DMS53 treated with DMSO at 0.1 percent for 48 hours (cell line): ENCODE data around the gene MINDY4.

Experiments
- DNase-seq: peaks from one replicate; lab custom pipeline; 2025; ENCODE audit not compliant: unreplicated experiment; lab: John Stamatoyannopoulos, UW

Gene MINDY4

DNA sequence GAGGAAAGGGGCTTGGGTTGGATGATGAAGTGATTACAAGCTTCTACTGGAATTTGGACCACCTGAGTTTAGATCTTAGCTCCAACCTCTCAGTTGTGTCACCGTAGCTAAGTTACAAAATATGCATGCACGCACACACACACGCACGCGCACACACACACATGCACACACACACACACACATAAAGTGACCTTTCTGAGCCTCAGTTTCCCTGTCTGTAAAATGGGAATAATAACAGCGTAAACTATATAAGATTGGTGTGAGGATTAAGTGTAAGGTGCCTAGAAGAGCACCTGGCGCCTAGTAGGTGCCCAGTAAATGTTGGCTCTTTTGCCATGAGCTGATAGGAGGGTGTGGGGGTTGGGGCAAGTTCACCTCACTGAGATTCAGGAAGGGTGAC is 127.8 kb downstream of the MINDY4 start:
- DNase-seq, result no peak

DNA sequence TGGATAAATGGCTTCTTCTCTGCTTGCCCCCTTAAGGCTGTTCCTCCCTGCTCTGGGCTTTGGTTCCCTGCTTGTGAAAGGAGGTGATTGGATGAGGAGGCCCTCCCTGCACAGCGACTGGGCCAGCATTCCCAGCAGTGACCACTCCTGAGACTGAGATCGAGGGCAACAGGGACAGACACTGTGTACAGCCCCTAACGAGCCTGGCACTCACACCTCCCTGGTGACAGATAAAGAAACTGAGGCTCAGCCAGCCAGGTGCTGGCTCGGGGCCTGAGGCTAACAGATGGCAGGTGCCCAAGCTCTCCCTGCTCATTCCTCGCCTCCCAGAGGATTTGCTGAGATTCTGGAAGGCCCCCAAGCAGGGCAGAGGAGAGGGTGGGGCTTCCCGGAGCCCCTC is 128.4 kb downstream of the MINDY4 start:
- no peak for DNase-seq

DNA sequence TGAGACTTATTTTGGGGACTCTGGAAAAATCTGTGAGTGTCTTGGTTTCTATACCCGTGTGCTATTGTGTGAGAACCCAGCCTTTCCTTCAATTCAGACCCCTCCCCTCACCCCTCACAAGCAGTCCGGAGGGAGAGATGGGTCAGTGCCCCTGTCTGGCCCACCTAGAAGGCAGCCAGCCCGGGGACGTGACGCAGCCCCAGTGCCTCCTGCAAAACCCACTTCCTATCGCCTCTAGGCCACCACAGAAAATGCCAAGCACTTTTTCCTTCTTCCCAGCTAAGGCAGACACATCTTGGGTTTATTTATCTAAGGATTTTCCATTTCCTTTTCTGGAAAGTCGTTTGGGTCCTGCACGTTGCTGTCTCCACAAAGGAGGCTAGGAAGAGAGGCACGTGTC is 128.8 kb downstream of the MINDY4 start:
- DNase-seq, result no peak

DNA sequence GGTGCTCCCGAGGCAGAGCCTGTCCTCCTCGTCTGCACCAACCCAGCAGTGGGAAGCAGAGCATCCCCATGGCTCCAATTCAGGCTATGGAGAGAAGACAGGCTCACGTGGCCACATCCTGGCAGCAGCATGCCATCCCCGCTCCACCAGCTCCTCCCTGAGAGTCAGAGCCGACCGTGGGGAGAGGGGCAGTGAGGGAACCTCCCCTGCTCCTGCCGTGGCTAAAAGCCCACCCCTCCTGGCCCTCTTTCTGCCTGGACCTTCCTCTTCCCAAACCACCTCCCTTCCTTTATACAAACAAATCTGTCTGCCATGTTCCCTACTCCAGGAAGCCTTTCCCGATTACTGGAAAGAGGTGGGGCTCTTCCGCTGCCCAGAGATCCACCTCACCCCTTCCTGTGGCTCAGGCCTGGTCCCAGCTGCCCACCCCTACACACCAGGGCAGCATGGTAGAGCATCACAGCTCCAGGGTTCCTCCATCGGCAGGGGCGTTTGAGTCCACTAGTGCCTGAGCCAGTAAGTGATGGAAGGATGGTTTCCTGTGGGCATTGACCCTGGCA is 129.7 kb downstream of the MINDY4 start:
- DNase-seq, result no peak

DNA sequence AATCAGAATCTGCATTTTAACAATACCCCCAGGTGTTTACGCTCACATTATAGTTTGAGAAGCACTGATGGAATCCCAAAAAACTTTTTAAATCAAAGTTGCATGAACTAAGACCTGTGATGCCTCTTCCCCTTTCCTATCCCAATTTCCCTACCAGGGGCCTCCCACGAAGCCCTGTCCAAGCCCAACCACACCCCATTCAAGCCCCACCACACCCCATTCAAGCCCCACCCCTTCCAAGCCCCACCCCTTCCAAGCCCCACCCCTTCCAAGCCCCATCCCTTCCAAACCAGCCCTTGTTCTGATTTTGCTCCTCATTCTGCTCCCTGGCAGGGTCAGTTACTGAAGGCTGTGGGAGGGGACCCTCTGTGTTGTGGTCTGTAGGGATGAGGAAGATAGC is 130.6 kb downstream of the MINDY4 start:
- no peak for DNase-seq

DNA sequence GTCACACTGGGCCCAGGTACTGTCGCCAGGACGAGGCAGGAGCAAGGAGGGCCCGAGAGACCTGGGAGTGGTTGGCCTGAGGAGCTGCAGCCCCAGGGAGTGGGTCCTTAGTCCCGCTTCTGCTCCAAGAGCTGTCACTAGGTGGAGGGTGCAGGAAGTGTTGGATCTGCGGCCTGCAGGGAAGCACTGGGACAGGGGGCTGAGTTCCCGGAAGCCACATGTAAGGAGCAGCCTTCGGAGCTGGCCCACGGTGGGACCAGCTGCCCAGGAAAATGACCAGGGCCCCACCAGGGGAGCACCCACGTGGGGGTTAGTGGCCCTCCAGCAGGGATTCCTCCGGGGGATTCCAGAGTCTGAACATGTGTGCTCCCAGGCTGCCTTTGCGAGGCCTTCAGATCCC is 131.2 kb downstream of the MINDY4 start:
- DNase-seq, result no peak

DNA sequence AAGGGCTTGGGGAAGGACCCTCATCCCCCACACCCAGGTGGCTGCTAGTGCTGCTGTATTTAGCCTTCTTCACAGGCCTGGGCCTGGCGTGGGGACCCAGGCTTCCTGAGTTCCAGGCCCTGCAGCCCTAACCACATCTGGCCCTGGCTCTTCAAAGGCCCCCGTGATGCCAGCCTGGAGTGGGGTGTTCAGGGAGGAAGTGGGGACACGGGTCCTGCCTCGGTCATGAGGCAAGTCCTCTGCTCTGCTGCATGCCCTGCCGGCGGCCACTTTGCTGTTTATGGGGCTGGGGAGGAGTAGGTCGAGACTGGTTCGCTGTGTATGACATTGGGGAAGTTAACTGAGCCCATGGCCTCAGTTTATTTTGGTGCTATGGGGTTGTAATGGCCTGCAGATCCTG is 131.9 kb downstream of the MINDY4 start:
- no peak for DNase-seq

DNA sequence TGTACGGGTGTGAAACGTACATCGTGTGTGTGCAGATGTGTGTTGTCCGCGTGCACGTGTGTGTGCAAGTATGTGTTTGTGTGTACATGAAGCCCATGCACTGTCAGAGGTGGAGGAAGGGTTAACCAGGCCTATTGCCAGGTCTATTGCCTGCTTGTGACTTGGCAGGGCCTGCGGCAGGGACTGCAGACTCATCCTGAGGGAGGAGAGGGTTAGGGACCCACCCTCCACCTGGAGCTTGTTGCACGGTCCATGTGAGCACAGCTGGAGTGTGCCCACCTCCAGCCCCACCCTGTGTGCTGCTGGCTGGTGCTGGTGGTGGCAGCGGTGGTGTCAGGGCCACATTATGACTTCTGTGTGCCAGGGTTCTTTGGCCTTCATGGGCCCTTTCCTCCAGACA is 133.3 kb downstream of the MINDY4 start:
- no peak for DNase-seq

DNA sequence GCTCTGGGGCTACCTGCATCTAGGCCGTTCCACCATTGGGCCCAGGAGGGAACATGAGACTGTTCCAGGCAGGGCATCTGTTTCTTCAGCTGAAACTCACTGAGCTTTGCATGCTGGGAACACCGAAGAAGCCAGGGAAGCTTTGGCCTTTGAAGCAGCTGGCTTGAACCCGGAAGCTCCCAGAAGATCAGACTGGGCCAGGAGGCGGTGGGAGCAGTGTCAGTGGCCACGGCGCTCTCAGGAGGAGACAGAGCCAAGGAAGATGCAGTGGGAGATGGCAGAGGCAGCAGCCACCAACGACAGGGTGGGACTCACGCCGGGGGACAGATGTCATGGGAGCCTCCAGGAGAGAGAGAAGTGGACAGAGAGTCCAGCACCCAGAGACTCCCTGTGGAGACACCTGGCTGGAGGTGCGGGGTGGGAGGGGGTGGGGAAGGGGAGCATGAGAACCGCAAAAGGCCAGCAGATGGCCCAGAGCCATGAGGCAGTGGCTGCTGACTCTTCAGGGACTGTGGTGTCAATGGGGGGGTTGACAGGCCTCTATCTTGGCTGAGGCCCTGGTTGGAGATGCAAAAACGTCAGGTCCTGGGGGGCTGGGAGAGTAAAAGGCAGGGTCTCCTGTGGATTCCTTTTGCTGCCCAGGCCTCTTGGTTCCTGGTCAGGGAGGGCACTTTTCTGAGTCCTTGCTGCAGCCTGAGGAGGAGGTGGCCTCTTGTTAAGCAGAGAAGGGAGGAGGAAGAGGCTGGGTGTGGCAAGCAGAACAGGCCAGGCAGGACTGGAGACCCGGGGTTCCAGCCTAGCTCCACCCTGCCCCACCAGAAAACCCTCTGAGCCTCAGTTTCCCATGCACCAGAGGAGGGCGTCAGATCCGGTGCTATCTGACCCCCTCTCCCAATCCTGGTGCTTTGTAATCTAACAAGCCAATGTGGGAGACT is 134.1 kb downstream of the MINDY4 start:
- DNase-seq, result no peak

DNA sequence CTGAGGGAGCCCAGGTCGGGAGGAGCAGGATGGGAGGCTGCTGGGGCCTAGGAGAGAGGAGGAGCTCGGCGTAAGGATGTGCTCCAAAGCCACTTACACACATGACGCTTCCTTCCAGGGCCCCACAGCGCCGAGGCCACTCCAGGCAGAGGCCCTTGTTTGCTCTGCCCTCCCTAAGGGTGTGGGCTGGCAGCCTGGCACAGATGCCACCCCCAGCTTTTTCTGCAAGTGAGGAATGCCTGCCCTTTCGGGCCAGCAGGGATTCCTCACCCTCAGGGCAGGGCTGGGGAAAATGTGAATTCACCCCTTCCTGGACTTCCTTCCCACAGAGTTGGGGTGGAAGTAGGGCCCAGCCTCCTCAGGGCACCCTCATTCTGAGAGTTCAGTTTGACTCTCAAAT is 134.8 kb downstream of the MINDY4 start:
- no peak for DNase-seq

DNA sequence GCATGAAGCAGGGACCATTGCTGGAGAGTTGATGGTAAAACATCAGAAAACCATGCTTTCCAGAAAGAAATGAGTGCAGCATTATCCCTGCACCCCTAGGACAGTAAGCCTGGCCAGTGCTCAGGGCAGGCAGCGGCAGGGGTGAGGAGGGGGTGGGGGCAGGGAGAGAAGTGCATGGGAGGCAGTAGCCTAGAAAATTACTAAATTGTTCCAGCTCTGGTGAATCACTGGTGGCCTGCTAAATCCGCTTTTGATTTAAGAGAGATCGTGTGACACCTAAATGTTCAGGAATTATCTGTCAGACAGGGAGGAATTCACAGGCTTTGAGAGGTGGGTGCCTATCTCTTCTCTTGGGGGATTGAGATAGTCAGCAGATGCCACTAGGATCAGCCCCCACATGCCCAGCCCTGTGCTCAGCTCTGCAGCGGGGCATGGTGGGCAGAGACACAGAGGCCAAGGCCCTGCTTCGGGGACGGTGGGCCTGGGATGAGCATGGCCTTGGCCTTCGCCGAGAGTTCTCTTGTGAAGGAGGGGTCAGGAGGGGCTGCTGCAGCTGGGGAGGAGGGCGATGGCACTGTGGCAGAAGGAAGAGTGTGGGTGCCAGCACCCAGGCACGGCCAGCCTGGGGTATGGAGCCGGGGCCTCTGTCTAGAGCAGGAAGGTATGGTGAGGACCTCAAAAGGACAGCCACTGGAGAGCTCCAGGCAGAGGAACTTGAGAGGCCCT is 135.5 kb downstream of the MINDY4 start:
- no peak for DNase-seq

DNA sequence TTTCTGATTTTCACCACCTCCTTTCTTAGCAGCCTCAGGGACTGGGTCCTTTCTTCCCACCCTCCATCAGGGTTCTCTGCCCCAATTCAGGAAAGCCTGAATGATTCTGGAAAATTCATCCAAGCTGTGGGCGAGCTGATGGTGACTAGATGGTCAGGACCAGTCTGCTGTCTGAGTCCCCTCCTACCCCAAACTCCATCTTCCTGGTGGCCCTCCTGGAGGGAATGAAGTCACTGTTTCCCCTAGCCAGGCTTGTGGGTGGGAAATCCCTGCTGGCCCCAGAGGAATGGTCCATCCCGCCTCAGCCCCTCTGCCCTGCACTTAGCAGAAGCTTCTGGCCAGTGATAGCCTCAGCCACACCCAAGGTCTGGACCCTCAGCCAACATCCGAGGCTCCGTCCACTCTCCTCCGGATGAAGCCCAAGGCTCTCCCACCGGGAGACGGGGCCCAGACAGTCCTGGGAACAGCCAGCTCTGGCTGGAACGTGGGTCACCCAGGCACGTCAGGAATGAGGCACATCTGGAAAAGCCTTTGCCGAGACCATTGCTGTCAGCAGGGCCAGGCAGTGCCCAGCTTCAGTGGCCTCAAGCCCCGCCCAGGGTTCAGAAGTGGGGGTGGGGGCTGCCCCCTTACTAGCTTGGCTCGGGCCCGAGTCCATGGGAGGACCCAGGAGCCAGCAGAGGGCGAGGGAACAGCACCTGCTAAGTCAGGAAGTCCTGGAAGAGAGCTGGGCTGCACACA is 136.5 kb downstream of the MINDY4 start:
- DNase-seq, result no peak

DNA sequence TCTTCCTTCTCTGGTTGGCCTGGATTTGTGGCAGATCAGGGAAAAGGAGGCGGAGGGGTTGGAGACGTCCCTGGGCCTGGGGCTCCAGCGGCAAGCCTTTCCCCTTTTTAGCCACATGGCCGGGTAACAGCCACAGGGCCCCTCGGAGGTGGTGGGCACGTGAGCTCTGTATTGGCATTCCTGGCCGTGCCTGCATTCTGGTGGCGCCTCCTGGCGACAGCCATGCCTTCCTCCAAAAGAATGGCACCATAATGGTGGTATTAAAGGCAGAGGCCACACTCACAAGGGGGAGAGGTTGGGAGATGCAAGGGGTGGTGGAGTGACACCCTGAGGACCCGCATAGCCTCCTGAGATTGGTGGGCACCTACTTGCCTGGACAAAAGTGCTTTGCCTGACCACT is 137.5 kb downstream of the MINDY4 start:
- DNase-seq, result no peak

DNA sequence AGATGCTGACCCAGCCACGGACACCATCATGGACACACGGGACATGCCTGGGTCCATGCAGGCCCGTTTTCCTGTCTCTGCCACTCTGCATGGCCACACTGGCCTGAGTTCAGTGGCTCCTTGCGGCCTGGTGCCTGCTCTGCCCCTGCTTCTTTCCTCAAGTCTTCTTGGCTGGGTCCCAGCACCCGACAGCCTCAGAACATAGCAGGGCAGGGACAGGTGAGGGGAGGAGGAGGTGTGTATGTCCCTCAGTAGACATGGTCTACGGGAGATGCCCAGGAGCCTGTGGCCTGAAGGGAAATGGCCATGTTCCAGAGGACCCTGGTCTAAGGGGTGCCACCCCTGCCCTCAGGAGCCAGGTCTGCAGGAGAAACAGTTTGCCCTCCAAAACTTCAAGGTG is 138.2 kb downstream of the MINDY4 start:
- DNase-seq, result no peak

DNA sequence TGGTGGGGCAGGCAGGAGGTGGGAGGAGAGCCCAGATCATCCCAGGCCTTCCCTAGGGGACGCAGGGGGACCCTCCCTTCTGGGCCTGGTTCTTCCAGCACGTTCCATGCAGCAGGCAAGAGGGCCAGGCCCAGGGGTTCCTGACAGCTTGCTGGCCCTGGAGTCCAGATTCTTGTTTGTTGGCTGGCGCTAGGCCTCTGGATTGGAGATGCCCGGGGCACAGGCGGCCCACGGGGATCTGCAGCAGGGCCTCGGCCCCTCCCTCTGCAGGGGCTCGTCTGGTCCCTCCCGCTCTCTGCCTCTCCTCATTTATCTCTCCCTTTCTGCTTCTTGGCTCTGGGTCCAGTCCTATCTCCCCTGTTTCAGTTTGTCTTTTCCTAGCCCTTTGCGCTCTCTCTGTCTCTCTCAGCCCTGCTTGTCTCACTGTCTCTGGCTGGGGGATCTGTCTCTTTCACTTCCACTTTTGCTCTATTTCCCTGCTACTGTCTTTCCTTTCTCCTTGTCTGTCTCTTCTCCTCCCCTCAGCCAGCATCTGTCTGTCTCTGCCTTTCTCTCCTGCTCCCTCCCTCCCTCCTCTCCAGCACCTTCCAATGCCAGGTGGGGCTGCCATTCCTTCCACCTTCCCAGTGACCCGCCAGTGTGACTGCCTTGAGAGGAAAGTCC is 139.3 kb downstream of the MINDY4 start:
- no peak for DNase-seq

DNA sequence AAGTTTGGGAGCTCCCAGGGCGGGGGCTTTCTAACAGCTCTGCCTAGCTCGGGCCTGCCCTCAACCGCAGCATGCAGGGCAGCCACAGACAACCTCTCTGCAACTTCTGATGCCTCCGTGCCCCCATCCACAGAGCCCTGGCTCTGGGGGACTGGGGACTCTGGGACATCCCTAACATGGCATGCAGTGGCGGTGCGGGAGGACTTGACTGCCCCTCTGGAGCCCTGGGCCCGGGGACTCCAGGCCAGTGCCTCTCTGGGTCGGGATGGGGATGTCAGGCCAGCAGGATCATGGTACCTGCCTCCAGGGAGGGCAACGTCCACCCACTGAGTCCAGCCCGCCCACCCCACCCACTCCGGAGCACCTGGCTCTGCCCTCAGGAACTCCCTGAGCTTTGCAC is 139.9 kb downstream of the MINDY4 start:
- no peak for DNase-seq

DNA sequence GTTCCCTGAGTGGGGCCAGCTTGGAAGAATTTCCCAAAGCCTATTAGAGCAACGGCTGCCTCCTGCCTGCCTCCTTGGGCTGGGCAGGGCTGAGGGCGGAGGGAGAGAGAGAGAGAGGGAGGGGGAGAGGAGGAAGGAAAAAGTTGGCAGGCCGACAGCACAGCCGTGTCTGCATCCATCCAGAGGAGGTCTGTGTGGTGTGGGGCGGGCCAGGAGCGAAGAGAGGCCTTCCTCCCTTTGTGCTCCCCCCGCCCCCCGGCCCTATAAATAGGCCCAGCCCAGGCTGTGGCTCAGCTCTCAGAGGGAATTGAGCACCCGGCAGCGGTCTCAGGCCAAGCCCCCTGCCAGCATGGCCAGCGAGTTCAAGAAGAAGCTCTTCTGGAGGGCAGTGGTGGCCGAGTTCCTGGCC is 140.3 kb downstream of the MINDY4 start, which contains the start of gene AQP1:
TSS of gene AQP1 (plus strand) at position 293 of the 409 bp plus-strand sequence. CDS start at position 350, 57 bp downstream.
- DNase-seq, result no peak

DNA sequence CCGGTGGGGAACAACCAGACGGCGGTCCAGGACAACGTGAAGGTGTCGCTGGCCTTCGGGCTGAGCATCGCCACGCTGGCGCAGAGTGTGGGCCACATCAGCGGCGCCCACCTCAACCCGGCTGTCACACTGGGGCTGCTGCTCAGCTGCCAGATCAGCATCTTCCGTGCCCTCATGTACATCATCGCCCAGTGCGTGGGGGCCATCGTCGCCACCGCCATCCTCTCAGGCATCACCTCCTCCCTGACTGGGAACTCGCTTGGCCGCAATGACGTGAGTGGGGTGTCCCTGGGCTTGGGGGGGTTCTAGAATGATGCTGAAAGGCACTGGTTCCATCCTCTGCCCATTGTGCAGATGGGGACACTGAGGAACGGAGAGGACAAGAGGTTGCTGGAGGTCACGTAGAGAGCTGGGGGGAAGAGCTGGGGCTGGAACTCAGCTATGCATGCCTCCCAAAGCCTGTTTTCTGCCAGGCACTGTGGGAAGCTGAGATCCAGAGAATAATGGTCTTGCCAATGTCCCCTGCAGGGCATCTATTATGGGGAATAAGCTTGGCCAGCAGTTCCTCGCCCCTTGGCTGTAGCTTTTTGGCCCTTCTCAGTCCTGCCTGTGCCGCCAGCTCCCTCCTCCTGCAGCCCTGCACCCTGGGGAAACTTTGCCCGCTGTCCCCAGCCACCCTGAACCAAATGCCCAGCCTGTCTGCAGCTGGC is 141.0 kb downstream of the MINDY4 start:
- DNase-seq, result no peak

DNA sequence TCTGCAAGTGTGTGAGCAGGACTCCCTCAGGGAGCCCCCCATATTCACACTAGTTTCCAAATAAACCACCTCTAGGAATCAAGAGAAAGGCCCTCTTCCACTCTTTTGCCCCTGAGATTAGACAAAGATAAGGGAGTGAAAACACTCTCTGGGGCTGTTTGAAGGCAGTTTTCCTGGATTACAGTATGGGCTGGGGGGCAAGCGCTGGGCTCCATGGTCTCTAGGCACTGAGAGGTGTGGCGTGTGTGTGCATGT is 141.4 kb downstream of the MINDY4 start:
- no peak for DNase-seq
